ENCODE measurements around the gene ARID1B. TPM values are rescaled to one million over a fixed set of nuclear protein-coding genes. Genes with fewer than 3 reads are reported as not detected.

The ARID1B gene
- total RNA-seq, 4 donors from 2014 or later: 25.2 to 103 (median 59.5) TPM

DNA sequence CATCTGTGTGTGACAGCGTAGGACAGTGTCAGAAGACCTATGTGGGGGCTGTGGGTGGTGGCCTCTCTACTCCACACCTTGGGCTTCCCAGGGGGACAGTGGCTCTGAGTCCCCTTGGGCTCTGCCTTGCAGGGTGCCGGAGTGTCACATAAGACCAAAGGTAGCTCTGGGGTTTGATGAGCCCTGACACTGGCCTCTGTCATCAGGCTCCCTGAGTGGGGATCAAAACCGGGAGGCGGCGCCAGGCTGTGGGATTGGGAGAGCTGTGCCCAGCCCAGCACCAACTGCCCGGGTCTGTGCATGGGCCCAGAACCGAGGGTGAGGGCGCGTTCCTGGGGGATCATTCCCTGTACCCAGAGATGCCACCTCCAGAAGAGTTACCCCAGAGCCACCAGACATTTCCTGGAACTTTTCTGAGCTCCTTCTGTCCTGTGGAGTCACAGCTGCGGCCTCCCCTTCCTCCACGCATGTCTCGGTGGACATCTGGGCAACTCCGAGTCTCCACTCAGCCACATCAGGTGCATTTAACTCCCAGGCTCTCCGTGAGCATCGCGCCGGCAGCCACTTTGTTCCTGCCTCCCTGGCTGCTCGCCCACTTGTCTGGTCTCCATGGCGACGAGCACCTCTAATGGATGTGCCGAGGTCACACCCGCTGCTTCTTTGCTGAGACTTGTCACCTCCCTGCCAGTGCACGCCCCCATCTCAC, 451.4 kb downstream of the ARID1B start:
- intact Hi-C loops (cut with DNase I): no loop called here
- no peak for DNase-seq
- WGBS, 2 donors: 62 to 64% methylated on average over 13 to 14 of the region's 23 CpGs

DNA sequence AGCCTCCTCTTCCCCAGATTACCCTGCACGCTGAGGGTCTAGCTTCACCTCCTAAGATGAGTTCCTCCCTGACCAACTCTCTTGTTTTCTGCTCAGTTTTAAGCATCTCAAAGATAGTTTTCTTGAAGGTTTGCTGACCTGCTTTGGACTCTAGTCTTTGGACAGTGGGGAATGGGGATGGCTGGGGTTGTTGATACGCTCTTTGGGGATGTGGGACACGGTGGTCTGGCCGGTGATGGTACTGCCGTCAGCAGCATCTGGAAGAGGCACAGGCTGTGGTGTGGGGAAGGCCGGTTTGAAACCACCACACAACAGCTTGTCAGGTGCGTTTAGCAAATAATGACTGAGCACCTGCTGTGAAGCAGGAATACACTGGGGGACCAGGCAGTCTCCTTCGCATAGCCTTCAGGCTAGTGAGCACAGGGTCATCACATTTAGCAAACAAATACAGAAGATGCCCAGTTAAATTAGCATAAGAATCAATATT, 452.0 kb downstream of the ARID1B start:
- no peak for DNase-seq
- peaks cover 0 to 14% (median 0%) of the 10 kb centered on the region in 4 donors for H3K27me3 ChIP-seq
- no peaks in the 10 kb centered on the region for H3K36me3 ChIP-seq
- no peak overlapping the region for H3K4me3 ChIP-seq
- H3K9me3 ChIP-seq: no peaks in the 10 kb centered on the region
- H3K27ac ChIP-seq: no peak overlapping the region
- intact Hi-C loops (cut with DNase I): no loop called here
- WGBS, 2 donors: 70 to 76% methylated on average over 7 to 8 of the region's 8 CpGs
- no peak for TF ChIP-seq POLR2A (IDR thresholded peaks at IDR 0.05)
- TF ChIP-seq, protein P1, sequence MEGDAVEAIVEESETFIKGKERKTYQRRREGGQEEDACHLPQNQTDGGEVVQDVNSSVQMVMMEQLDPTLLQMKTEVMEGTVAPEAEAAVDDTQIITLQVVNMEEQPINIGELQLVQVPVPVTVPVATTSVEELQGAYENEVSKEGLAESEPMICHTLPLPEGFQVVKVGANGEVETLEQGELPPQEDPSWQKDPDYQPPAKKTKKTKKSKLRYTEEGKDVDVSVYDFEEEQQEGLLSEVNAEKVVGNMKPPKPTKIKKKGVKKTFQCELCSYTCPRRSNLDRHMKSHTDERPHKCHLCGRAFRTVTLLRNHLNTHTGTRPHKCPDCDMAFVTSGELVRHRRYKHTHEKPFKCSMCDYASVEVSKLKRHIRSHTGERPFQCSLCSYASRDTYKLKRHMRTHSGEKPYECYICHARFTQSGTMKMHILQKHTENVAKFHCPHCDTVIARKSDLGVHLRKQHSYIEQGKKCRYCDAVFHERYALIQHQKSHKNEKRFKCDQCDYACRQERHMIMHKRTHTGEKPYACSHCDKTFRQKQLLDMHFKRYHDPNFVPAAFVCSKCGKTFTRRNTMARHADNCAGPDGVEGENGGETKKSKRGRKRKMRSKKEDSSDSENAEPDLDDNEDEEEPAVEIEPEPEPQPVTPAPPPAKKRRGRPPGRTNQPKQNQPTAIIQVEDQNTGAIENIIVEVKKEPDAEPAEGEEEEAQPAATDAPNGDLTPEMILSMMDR (IDR thresholded peaks at IDR 0.05): no peak
- H3K4me1 ChIP-seq: peaks cover 0 to 28% (median 14%) of the 10 kb centered on the region in 3 donors

More for the DNA sequence above, 451.4 kb downstream of the ARID1B start:
- TF ChIP-seq POLR2A (IDR thresholded peaks at IDR 0.05): no peak
- TF ChIP-seq, protein P1 (IDR thresholded peaks at IDR 0.05): no peak
- Histone ChIP-seq H3K27ac (no peak overlapping the region), H3K36me3 (no peaks in the 10 kb centered on the region), H3K9me3 (no peaks in the 10 kb centered on the region), H3K27me3 (peaks cover 0 to 10% (median 0%) of the 10 kb centered on the region in 4 donors), H3K4me3 (no peak overlapping the region), H3K4me1 (peaks cover 0 to 28% (median 14%) of the 10 kb centered on the region in 3 donors)

DNA sequence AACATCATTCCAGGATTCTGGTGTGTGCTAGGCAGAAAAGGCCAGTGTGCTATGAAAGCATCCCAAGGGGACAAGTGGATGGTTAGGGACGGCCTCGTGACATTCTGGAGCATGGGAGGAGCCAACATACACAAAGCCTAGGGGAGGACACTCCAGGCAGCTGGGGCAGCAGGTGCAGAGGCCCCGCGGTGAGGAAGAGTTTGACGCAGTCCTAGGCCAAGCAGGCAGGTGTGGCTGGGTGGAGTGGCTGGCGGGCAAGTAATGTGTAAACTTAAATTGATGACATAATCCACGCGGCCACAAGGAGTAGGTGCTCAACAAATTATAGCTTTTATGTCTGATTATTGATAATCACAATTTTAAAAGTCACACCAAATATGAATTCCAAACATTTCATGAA, 452.5 kb downstream of the ARID1B start:
- H3K4me3 ChIP-seq: no peak overlapping the region
- H3K4me1 ChIP-seq: peaks cover 0 to 31% (median 14%) of the 10 kb centered on the region in 3 donors
- intact Hi-C loops (cut with DNase I): loop anchor here (5.0 kb wide), 1 partner anchor 43 kb away; no protein-coding TSS in a partner anchor
- H3K9me3 ChIP-seq: no peaks in the 10 kb centered on the region
- DNase-seq: no peak
- H3K27me3 ChIP-seq: peaks cover 0 to 19% (median 0%) of the 10 kb centered on the region in 4 donors
- no peak overlapping the region for H3K27ac ChIP-seq
- TF ChIP-seq POLR2A (IDR thresholded peaks at IDR 0.05): no peak
- TF ChIP-seq, protein P1 (IDR thresholded peaks at IDR 0.05): no peak
- 77 to 85% methylated on average over 8 of the region's 8 CpGs for WGBS, 2 donors
- H3K36me3 ChIP-seq: no peaks in the 10 kb centered on the region

DNA sequence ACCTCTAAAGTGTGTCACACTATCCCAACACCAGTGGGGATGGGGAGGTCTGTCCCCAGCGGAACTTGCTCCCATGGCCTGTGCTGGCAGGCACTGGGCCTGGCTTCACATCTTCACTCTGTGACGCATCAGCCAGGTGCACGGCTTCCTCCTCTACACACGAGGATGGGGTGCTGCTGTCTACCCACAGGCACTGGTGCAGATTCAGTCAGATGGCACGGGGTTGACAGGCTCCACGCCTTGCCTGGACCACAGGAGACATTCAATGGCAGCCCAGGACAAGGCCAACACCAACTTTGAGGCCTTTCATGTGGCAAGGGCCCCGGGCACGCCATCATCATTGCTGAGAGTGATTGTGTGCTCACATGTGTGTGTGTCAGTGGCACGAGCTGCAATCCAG, 453.7 kb downstream of the ARID1B start:
- TF ChIP-seq POLR2A (IDR thresholded peaks at IDR 0.05): no peak
- TF ChIP-seq, protein P1 (IDR thresholded peaks at IDR 0.05): no peak
- Histone ChIP-seq H3K27ac (no peak overlapping the region), H3K4me1 (peaks cover 5 to 35% (median 13%) of the 10 kb centered on the region in 3 donors), H3K36me3 (no peaks in the 10 kb centered on the region), H3K27me3 (peaks cover 0 to 31% (median 1%) of the 10 kb centered on the region in 4 donors), H3K9me3 (no peaks in the 10 kb centered on the region), H3K4me3 (no peak overlapping the region)
- intact Hi-C loops (cut with DNase I): loop anchor here (5.0 kb wide), 1 partner anchor 41 kb away; no protein-coding TSS in a partner anchor
- DNase-seq: no peak
- WGBS, 2 donors: 83 to 91% methylated on average over 3 to 5 of the region's 9 CpGs
